K562 (cell line): ENCODE measurements around the gene MAGEL2. TPM values are rescaled to one million over a fixed set of nuclear protein-coding genes. Genes with fewer than 3 reads are reported as not detected.

Source experiments
- ATAC-seq: fragments of 200-7000 bp; cut with Tn5 transposase; 3 replicates; pipeline ENCODE4 v1.9.1; 2020; ENCODE audit warnings: moderate library complexity
- BruUV-seq: library from RNA; stranded (reverse); fragments of 400-500 nt; replicated peaks from 2 replicates; lab custom pipeline; 2021; lab: Mats Ljungman, UMichigan
- CTCF ChIA-PET: fragments of 300-600 bp; formaldehyde crosslinking; extraction: SDS; loops from one replicate; lab custom pipeline; 2021; ENCODE audit warnings: low intra/inter-chr PET ratio; lab: Yijun Ruan, JAX
- POLR2A ChIA-PET: fragments of 300-600, 350-650 bp; sonication (Branson Sonifier 250); formaldehyde crosslinking; extraction: SDS; loops from one replicate; lab custom pipeline; 2021; ENCODE audit warnings: antibody characterized with exemption, inconsistent platforms; lab: Yijun Ruan, JAX
- DNase-seq, 4 experiments: peaks; one replicate each; pipeline versions ENCODE4 v3.0.0 to v3.0.0-alpha.2; 2011 to 2018; ENCODE audit warnings: low spot score in 3 of 4, mixed read lengths in 3 of 4; ENCODE audit errors: extremely low read depth in 1 of 4
- FAIRE-seq: peaks from 2 replicates; lab custom pipeline; 2011; peaks lifted over from hg19 to GRCh38; lab: Jason Lieb, UNC
- H2AFZ ChIP-seq: 2 replicates; pipeline ENCODE4 v1.6.0; 2011; ENCODE audit warnings: low read depth, low read length, control low read depth, inconsistent platforms
- H3K27ac ChIP-seq: fragments of 200-600 bp; 3 replicates; pipeline ENCODE4 v1.8.0; 2011; ENCODE audit warnings: low read depth, mild to moderate bottlenecking, control low read depth, inconsistent platforms, low read length, moderate library complexity, mixed read lengths; ENCODE audit errors: extremely low read depth
- H3K27me3 ChIP-seq, 2 experiments: fragments of 300-600 bp in 1 of 2; 2 replicates in 1 of 2; 3 replicates in 1 of 2; pipeline versions ENCODE4 v1.6.0 to v1.8.0; 2011; ENCODE audit warnings: inconsistent platforms in 2 of 2, low read length in 2 of 2, mild to moderate bottlenecking in 1 of 2, mixed read lengths in 1 of 2, moderate library complexity in 1 of 2; ENCODE audit not compliant: control insufficient read depth in 2 of 2, insufficient read depth in 2 of 2
- H3K36me3 ChIP-seq: fragments of 300-600 bp; 3 replicates; pipeline ENCODE4 v1.8.0; 2011; ENCODE audit warnings: mild to moderate bottlenecking, low read length, inconsistent platforms; ENCODE audit not compliant: control insufficient read depth, insufficient read depth
- H3K4me1 ChIP-seq, 2 experiments: fragments of 200-600 bp in 1 of 2; replicated peaks in 1 of 2; 2 replicates in 1 of 2; 3 replicates in 1 of 2; pipeline versions ENCODE4 v1.5.1 to v1.8.0; 2011; ENCODE audit warnings: inconsistent platforms in 2 of 2, low read length in 2 of 2, mild to moderate bottlenecking in 1 of 2, mixed read lengths in 1 of 2, moderate library complexity in 1 of 2; ENCODE audit not compliant: control insufficient read depth in 2 of 2, insufficient read depth in 2 of 2
- H3K4me2 ChIP-seq: 2 replicates; pipeline ENCODE4 v1.6.1; 2011; ENCODE audit warnings: low read length, control low read depth, inconsistent platforms, mixed read lengths; ENCODE audit not compliant: insufficient read depth
- H3K4me3 ChIP-seq: fragments of 200-600 bp; sonication (generic), shearing (Covaris generic); 2 replicates; pipeline ENCODE4 v1.5.1; 2016; ENCODE audit warnings: control low read depth, inconsistent platforms
- H3K79me2 ChIP-seq: fragments of 200-600 bp; 3 replicates; pipeline ENCODE4 v1.8.0; 2011; ENCODE audit warnings: low read length, inconsistent platforms; ENCODE audit not compliant: control insufficient read depth, insufficient read depth
- H3K9ac ChIP-seq, 2 experiments: 2 replicates each; pipeline versions ENCODE4 v1.6.0 to v1.6.1; 2011; ENCODE audit warnings: low read depth in 2 of 2, low read length in 2 of 2, control low read depth in 1 of 2, inconsistent platforms in 1 of 2, mild to moderate bottlenecking in 1 of 2, mixed read lengths in 1 of 2; ENCODE audit not compliant: insufficient read depth in 1 of 2
- H3K9me1 ChIP-seq: one replicate; pipeline ENCODE4 v1.6.0; 2011; ENCODE audit warnings: inconsistent platforms, mild to moderate bottlenecking, low read length, moderate library complexity; ENCODE audit not compliant: control insufficient read depth, insufficient read depth
- H3K9me3 ChIP-seq: replicated peaks from 2 replicates; pipeline ENCODE4 v1.5.1; 2011; ENCODE audit warnings: low read depth, low read length, inconsistent platforms; ENCODE audit not compliant: control insufficient read depth, insufficient read depth
- H4K20me1 ChIP-seq: replicated peaks from 2 replicates; pipeline ENCODE4 v1.6.1; 2011; ENCODE audit warnings: low read length, inconsistent platforms, mixed read lengths; ENCODE audit not compliant: control insufficient read depth, insufficient read depth
- ESRRA ChIP-seq: fragments of 450-650 bp; IDR thresholded peaks from 2 replicates; pipeline ENCODE4 v1.6.1; 2014; ENCODE audit warnings: low read depth, mild to moderate bottlenecking, moderate library complexity, borderline replicate concordance
- FIP1L1 ChIP-seq: fragments of 200-400 bp; formaldehyde crosslinking; IDR thresholded peaks from 2 replicates; pipeline ENCODE4 v1.6.1; 2018; ENCODE audit warnings: mild to moderate bottlenecking, low read depth, low read length; ENCODE audit not compliant: poor library complexity, severe bottlenecking
- FOXA1 ChIP-seq: fragments of 450-650 bp; IDR thresholded peaks from 2 replicates; pipeline ENCODE4 v1.6.1; 2016; ENCODE audit warnings: mild to moderate bottlenecking, borderline replicate concordance
- KLF1 ChIP-seq: fragments of 450-650 bp; IDR thresholded peaks from 2 replicates; pipeline ENCODE4 v1.6.1; 2016; ENCODE audit warnings: missing genetic modification characterization, missing compliant biosample characterization
- MBD1 ChIP-seq: fragments of 250-450 bp; sonication (Bioruptor Pico); IDR thresholded peaks from 2 replicates; pipeline ENCODE4 v1.8.0; 2022; ENCODE audit warnings: inconsistent platforms
- RBM25 ChIP-seq: fragments of 200-400 bp; formaldehyde crosslinking; IDR thresholded peaks from 2 replicates; pipeline ENCODE4 v1.6.1; 2018; ENCODE audit warnings: low read length, low read depth, moderate library complexity; ENCODE audit not compliant: severe bottlenecking
- ZBTB5 ChIP-seq: fragments of 450-650 bp; IDR thresholded peaks from 2 replicates; pipeline ENCODE4 v1.6.1; 2017; ENCODE audit warnings: antibody characterized with exemption
- ZC3H11A ChIP-seq: IDR thresholded peaks from 2 replicates; pipeline ENCODE4 v1.6.1; 2012; ENCODE audit warnings: low read depth, low read length, improper control_type of control experiment
- ZNF436 ChIP-seq: fragments of 250-450, 450-650 bp; sonication (Bioruptor Pico); formaldehyde crosslinking; IDR thresholded peaks from 2 replicates; pipeline ENCODE4 v1.7.0; 2020; ENCODE audit warnings: mild to moderate bottlenecking
- ZNF507 ChIP-seq: conservative IDR thresholded peaks from 2 replicates; pipeline ENCODE4 v1.6.1; 2017; ENCODE audit warnings: missing genetic modification characterization, missing compliant biosample characterization
- ZNF778 ChIP-seq: fragments of 450-650 bp; formaldehyde crosslinking; IDR thresholded peaks from 2 replicates; pipeline ENCODE4 v1.4.0; 2020; ENCODE audit warnings: mild to moderate bottlenecking, moderate library complexity
- WGBS: fragments of 100-300 bp; shearing (Covaris generic); methylation state at CpG from one replicate; pipeline ENCODE4 v1.1.6; 2016; ENCODE audit warnings: low coverage, mixed read lengths; ENCODE audit not compliant: insufficient coverage; ENCODE audit errors: missing lambda C conversion rate; 5-methylcytosine and 5-hydroxymethylcytosine counted together
- in situ Hi-C: fragments of 300-500 bp; cut with MboI; formaldehyde crosslinking; loops from 4 replicates; pipeline ENCODE4 v1.15.0; 2018; ENCODE audit warnings: inconsistent platforms, mixed read lengths
- intact Hi-C: fragments of 100-400 bp; cut with micrococcal nuclease; formaldehyde crosslinking; loops from 2 replicates; pipeline ENCODE4 v1.14.2; 2022
- polyA plus RNA-seq, 8 experiments: library from polyadenylated mRNA; depleted of rRNA in 4 of 8; stranded (reverse) in 5 of 8; unstranded in 3 of 8; fragments of >200 nt; fragmentation: Nextera tagmentation in 2 of 8; fragmentation: Illumina TruSeq in 1 of 8; extraction: Ambion mirVana in 2 of 8; extraction: Trizol in 1 of 8; gene quantifications; 2 replicates each; pipeline versions ENCODE4 v1.2.1 to v1.2.3, GENCODE V29; 2011 to 2014; ENCODE audit warnings: inconsistent platforms in 1 of 8, missing spikeins in 1 of 8
- total RNA-seq, 7 experiments: library from RNA; depleted of rRNA in 6 of 7; stranded (reverse); fragments of >200 nt in 6 of 7; fragmentation: Illumina TruSeq in 2 of 7; extraction: Trizol in 2 of 7; gene quantifications; 2 replicates each; pipeline versions ENCODE4 v1.2.1 to v1.2.3, GENCODE V29; 2011 to 2021; ENCODE audit warnings: low replicate concordance in 1 of 7

MAGEL2 gene
- total and polyA plus RNA-seq, 9 of the 15 experiments (the other 6 are each of a cell fraction or from before 2014, with no cell fraction given), result not detected

GRCh38 chr15:23596736-23597135 lies 50.9 kb downstream of the MAGEL2 start:
- Histone ChIP-seq H3K9ac (no peak overlapping the region), H3K4me3 (no peak overlapping the region), H3K4me1 (no peaks in the 10 kb centered on the region), H3K9me1 (no peaks in the 10 kb centered on the region), H3K27ac (no peak overlapping the region), H2AFZ (no peak overlapping the region), H3K9me3 (no peaks in the 10 kb centered on the region), H3K79me2 (no peaks in the 10 kb centered on the region)
- intact Hi-C loops, result no loop called here
- ATAC-seq, result no peak
- FAIRE-seq, result no peak
- DNase-seq, result no peak
- in situ Hi-C loops, result no loop called here
- CTCF ChIA-PET, result no interaction called here
- no TSS peak for BruUV-seq
- TF ChIP-seq MBD1 (CRISPR knock-in tag) (no peak), ESRRA (no peak), ZNF778 (CRISPR knock-in tag) (no peak), RBM25 (no peak), FOXA1 (no peak), FIP1L1 (no peak), ZBTB5 (no peak), KLF1 (no peak), ZNF507 (tag) (no peak), ZNF436 (no peak), ZC3H11A (no peak)
- TF ChIP-seq, all 486 proteins: peak for 0
- H3K4me2 ChIP-seq, result no peak overlapping the region
- POLR2A ChIA-PET, result interaction anchor here (0.6 to 1.2 kb wide), 5 partner anchors 9 to 1693 kb away, joined by 3 to 4 read pairs (median 3); no protein-coding TSS in a partner anchor
- H3K27me3 ChIP-seq, result peaks cover 5 to 6% of the 10 kb centered on the region in 2 experiments; a peak in 2 of 5 replicates
- 0% methylated on average over 5 of the region's 5 CpGs for WGBS
- no peaks in the 10 kb centered on the region for H4K20me1 ChIP-seq
- H3K36me3 ChIP-seq, result no peaks in the 10 kb centered on the region
